ENCODE measurements around the gene LRMDA.

Gene LRMDA

GRCh38 chr10:76331742-76332141, 900.3 kb downstream of the LRMDA start:
- H3K9me3 Mint-ChIP-seq: no peaks in the 10 kb centered on the region
- H3K4me3 Mint-ChIP-seq: no peak overlapping the region
- H3K27ac Mint-ChIP-seq: peak overlapping the region in 1 of 2 donors; percentile 16
- no peak for ATAC-seq
- no peaks in the 10 kb centered on the region for H3K27me3 Mint-ChIP-seq
- no peaks in the 10 kb centered on the region for H3K4me1 Mint-ChIP-seq
- no peak for DNase-seq

GRCh38 chr10:76333326-76333725, 901.9 kb downstream of the LRMDA start:
- Mint-ChIP-seq H3K9me3 (peaks cover 0 to 8% of the 10 kb centered on the region in 2 donors), H3K27me3 (no peaks in the 10 kb centered on the region), H3K4me1 (no peaks in the 10 kb centered on the region), H3K27ac (no peak overlapping the region), H3K4me3 (no peak overlapping the region)
- no peak for DNase-seq
- no peak for ATAC-seq

DNA sequence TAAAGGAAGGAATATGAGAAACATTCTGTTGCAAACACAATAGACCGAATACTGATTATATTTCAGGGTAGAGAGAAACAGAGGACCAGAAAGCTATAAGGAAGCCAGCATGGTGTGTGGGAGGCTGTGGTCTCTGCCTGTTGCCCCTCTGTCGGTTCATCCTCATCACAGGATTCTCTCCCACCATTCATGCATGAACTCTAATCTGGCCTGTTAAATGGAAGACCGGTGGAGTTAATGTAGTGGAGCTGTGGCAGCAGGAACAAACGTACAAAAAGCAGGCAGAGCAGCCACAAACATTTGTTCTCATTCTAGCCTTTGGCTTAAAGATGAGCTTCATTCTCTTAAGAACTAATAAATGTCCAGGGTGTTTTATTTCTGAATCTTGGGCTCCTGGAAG, 902.4 kb downstream of the LRMDA start:
- no peak for DNase-seq
- no peak overlapping the region for H3K4me3 Mint-ChIP-seq
- H3K4me1 Mint-ChIP-seq: no peaks in the 10 kb centered on the region
- H3K9me3 Mint-ChIP-seq: peaks cover 0 to 8% of the 10 kb centered on the region in 2 donors
- no peak for ATAC-seq
- H3K27me3 Mint-ChIP-seq: no peaks in the 10 kb centered on the region
- no peak overlapping the region for H3K27ac Mint-ChIP-seq

GRCh38 chr10:76334255-76334654, 902.8 kb downstream of the LRMDA start:
- no peak for ATAC-seq
- H3K27me3 Mint-ChIP-seq: no peaks in the 10 kb centered on the region
- H3K4me3 Mint-ChIP-seq: no peak overlapping the region
- H3K4me1 Mint-ChIP-seq: no peaks in the 10 kb centered on the region
- no peak overlapping the region for H3K27ac Mint-ChIP-seq
- DNase-seq: no peak
- peaks cover 0 to 8% of the 10 kb centered on the region in 2 donors for H3K9me3 Mint-ChIP-seq

DNA sequence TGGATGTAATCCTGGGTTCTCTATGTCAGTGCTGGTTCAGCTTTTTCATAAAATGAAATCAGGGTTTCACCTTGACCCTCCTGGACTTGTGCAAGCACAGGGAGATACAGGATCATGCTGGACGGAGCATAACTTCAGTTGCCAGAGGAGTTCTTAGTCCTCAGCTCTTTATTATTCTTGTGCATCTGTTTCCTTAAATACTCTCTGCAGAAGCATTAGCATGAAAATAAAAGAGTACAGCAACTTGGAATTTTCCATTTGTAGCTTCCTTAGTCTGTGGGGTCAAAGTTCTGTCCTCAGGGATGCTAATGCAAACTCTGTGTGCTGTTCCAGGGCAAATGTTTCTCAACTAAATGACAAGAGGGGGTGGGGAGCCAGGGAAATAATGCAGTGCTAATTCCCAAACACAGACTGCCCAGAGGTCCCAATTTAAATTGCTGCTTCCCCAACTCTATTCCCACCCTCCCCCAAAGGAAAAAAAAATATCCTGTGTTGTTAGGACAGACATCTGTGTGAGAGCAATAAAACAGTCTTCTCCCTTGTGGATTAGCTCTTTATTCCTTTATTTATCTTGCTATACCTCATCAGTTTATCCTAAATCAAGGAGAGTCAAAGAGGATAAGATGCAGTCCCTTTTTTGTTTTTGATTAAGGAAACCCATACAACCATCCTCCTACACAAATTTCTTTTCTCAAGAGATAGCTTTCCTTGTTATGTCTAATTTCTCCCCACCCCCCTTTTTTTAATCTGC, 905.0 kb downstream of the LRMDA start:
- H3K27ac Mint-ChIP-seq: no peak overlapping the region
- H3K4me3 Mint-ChIP-seq: no peak overlapping the region
- H3K9me3 Mint-ChIP-seq: peaks cover 0 to 8% of the 10 kb centered on the region in 2 donors
- no peak for ATAC-seq
- no peaks in the 10 kb centered on the region for H3K27me3 Mint-ChIP-seq
- DNase-seq: no peak
- H3K4me1 Mint-ChIP-seq: no peaks in the 10 kb centered on the region

DNA sequence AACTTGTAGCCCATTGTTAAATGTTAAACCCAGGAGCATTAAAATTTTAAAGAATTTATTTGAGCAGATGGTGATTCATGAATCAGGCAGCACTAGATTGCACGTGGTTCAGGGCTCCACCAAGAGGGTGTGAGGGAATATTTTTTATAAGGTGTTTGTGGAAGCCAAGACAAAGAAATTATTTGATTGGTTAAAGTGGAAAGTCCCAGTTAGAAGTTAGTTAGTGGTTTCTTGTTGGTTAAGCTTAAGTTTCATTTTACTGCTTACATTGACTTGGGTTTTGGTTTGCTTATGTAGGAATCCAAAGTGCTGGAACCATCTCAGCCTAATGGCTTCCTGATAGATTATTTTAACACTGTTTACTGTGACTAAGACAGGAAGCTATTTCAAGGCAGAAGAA, 906.2 kb downstream of the LRMDA start:
- Mint-ChIP-seq H3K4me1 (no peaks in the 10 kb centered on the region), H3K9me3 (peaks cover 0 to 8% of the 10 kb centered on the region in 2 donors), H3K27ac (no peak overlapping the region), H3K4me3 (no peak overlapping the region), H3K27me3 (no peaks in the 10 kb centered on the region)
- no peak for ATAC-seq
- no peak for DNase-seq

DNA sequence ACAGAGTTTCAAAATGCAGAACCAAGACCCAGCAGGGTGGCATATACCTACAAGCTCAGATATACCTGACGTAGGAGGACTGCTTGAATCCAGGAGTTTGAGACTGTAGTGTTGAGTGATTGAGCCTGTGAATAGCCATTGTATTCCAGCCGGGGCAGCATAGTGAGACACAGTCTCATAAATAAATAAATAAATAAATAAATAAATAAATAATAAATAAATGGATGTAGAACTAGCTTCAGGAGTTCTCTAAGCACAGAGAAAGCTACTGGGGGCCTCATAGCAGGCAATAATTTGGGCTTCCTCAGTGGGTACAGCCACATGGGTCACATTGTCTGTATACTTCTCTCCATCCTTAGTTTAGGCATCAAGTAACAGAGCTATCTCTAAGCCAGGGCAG, 906.8 kb downstream of the LRMDA start:
- no peaks in the 10 kb centered on the region for H3K4me1 Mint-ChIP-seq

GRCh38 chr10:76341740-76342139, 910.3 kb downstream of the LRMDA start:
- ATAC-seq: no peak
- Mint-ChIP-seq H3K4me1 (no peaks in the 10 kb centered on the region), H3K27ac (no peak overlapping the region), H3K27me3 (no peaks in the 10 kb centered on the region), H3K4me3 (no peak overlapping the region), H3K9me3 (peaks cover 0 to 8% of the 10 kb centered on the region in 2 donors)
- no peak for DNase-seq

More for the DNA sequence above, 906.8 kb downstream of the LRMDA start:
- ATAC-seq (no peak), DNase-seq (no peak)
- no peak overlapping the region for H3K4me3 Mint-ChIP-seq
- no peak overlapping the region for H3K27ac Mint-ChIP-seq
- H3K27me3 Mint-ChIP-seq: no peaks in the 10 kb centered on the region
- H3K9me3 Mint-ChIP-seq: peaks cover 0 to 8% of the 10 kb centered on the region in 2 donors

DNA sequence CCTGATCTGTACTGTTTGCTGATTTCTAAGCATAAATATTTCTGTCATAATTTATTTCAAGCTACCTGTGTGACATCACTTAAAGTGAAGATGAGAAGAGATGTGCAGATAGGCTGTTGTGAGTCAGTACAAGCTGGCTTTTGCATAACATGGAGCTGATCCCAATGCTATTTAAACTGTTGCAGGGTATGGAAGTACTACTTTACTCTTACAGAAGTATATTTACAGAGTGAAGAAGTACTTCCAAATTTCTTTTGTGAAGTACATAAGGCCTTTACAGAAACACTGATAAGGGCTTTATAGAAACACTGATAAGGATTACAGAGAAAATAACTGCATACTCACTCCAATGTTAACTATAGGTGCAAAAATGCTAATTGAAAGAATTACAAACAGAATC, 911.6 kb downstream of the LRMDA start:
- H3K27ac Mint-ChIP-seq: no peak overlapping the region
- DNase-seq: no peak
- no peaks in the 10 kb centered on the region for H3K4me1 Mint-ChIP-seq
- no peaks in the 10 kb centered on the region for H3K27me3 Mint-ChIP-seq
- ATAC-seq: no peak
- H3K9me3 Mint-ChIP-seq: no peaks in the 10 kb centered on the region
- no peak overlapping the region for H3K4me3 Mint-ChIP-seq

- H3K4me3 Mint-ChIP-seq: no peak overlapping the region
- no peak overlapping the region for H3K27ac Mint-ChIP-seq
- ATAC-seq (no peak), DNase-seq (no peak)
- H3K9me3 Mint-ChIP-seq: peaks cover 0 to 5% of the 10 kb centered on the region in 2 donors
- no peaks in the 10 kb centered on the region for H3K27me3 Mint-ChIP-seq
- H3K4me1 Mint-ChIP-seq: no peaks in the 10 kb centered on the region
Measured at GRCh38 chr10:76347832-76348231, 916.4 kb downstream of the LRMDA start.

DNA sequence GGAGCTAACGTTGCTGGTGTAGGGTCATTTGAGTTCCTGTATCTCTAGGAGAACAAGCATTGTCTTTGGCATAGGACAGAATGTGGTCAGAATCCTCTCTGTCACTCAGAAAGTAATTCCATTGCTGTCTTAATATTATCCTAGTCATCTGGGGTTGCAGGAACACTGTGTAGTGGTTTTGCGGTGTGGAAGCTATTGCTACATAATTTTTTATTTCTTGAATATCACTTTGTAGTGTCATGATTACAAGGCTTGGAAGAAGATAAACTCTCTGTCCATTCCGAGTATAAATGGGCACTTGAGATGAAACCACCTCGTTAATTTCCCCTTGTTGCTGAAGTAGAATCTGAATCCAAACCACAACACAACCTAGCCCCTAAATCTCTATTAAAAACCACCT, 919.2 kb downstream of the LRMDA start:
- H3K4me1 Mint-ChIP-seq: no peaks in the 10 kb centered on the region
- ATAC-seq (no peak), DNase-seq (no peak)
- H3K4me3 Mint-ChIP-seq: no peak overlapping the region
- H3K27me3 Mint-ChIP-seq: no peaks in the 10 kb centered on the region
- H3K9me3 Mint-ChIP-seq: peaks cover 5% of the 10 kb centered on the region in 2 donors
- no peak overlapping the region for H3K27ac Mint-ChIP-seq

DNA sequence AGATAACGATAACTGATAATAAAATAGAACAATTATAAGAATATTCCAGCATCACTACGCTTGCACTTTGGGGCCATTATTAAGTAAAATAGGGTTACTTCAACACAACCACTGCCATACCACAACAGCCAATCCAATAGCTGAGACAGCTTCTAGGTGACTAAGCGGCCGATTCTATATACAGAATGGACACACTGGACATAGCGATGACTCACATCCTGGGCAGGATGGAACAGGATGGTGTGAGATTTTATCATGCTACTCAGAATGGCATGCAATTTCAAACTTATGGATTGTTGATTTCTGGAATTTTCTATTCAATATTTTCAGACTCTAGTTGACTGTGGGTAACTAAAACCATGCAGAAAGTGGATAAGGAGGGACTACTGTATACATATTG, 920.9 kb downstream of the LRMDA start:
- no peaks in the 10 kb centered on the region for H3K4me1 Mint-ChIP-seq
- no peak overlapping the region for H3K27ac Mint-ChIP-seq
- no peak for ATAC-seq
- H3K9me3 Mint-ChIP-seq: peaks cover 5% of the 10 kb centered on the region in 2 donors
- H3K4me3 Mint-ChIP-seq: no peak overlapping the region
- H3K27me3 Mint-ChIP-seq: no peaks in the 10 kb centered on the region
- DNase-seq: no peak

- Mint-ChIP-seq H3K27me3 (no peaks in the 10 kb centered on the region), H3K4me3 (no peak overlapping the region), H3K9me3 (peaks cover 5% of the 10 kb centered on the region in 2 donors), H3K4me1 (no peaks in the 10 kb centered on the region), H3K27ac (no peak overlapping the region)
- no peak for DNase-seq
- no peak for ATAC-seq
Measured at GRCh38 chr10:76353237-76353851, 921.9 kb downstream of the LRMDA start.

DNA sequence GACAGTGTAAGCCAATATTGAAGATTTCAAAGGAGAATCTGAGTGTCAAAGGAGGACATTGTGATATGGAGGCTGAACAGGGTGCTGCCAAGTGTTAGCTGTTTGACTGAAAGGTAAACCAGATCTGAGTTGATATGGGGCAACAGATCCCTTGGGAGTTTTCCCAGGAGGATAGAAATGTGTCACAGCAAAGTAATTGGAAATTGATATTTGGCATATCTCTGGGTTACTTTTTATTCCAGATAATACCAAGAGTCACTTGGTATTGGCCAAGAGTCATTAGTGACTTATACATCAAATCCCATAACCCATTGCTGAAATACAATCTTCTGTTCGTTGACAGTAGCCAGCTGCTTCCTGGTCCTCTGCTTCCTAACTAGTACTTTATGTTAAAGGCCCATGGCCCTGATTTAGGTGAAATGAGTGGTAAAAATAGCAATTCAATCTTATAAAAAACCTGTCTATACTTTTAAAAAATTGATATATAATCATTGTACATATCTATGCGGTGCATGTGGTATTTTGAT, 922.9 kb downstream of the LRMDA start:
- no peaks in the 10 kb centered on the region for H3K4me1 Mint-ChIP-seq
- DNase-seq (no peak), ATAC-seq (no peak)
- peaks cover 0 to 5% of the 10 kb centered on the region in 2 donors for H3K9me3 Mint-ChIP-seq
- H3K4me3 Mint-ChIP-seq: no peak overlapping the region
- no peak overlapping the region for H3K27ac Mint-ChIP-seq
- H3K27me3 Mint-ChIP-seq: no peaks in the 10 kb centered on the region

DNA sequence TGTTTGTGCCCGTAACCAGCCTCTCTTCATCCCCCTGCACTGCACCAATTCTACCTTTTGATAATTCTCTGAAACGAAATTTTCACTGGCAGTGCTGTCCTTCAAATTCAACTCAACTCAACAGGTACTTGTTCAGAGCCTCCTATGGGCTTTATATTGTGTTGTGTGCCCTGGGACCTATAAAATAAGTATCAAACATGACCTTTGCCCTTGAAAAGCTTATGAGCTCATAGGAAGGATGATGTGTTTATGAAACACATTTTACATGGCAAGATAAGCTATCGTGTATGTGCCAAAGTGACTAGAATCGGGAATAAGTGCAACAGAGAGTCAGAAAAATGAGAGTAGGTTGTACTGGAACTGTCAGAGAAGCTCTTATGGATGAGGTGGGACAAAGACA, 923.5 kb downstream of the LRMDA start:
- Mint-ChIP-seq H3K4me3 (no peak overlapping the region), H3K4me1 (no peaks in the 10 kb centered on the region), H3K9me3 (peaks cover 0 to 5% of the 10 kb centered on the region in 2 donors), H3K27ac (no peak overlapping the region), H3K27me3 (no peaks in the 10 kb centered on the region)
- no peak for DNase-seq
- ATAC-seq: no peak

DNA sequence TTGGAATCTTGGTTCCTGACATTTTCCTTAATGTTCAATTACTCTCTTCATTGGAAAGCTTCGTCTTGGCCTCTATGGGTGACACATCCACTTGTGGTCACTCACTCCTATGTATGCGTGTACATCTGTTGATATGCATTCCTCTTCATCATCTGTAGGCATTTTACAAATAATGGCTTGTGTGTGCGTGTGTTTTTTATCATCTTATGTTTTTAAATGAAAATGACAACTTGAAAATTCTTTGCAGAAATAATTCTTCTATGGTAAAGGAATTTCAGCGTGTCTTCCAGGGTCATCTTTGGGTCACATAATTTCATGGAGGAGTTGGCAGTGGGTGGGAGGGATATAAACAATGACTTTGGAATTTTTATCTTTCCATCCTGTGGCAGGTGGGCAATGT, 925.1 kb downstream of the LRMDA start:
- no peaks in the 10 kb centered on the region for H3K4me1 Mint-ChIP-seq
- peaks cover 0 to 5% of the 10 kb centered on the region in 2 donors for H3K9me3 Mint-ChIP-seq
- no peak overlapping the region for H3K27ac Mint-ChIP-seq
- H3K27me3 Mint-ChIP-seq: no peaks in the 10 kb centered on the region
- DNase-seq (no peak), ATAC-seq (no peak)
- H3K4me3 Mint-ChIP-seq: no peak overlapping the region

Data from stimulated activated naive CD8-positive, alpha-beta T cell treated with anti-CD3 and anti-CD28 coated beads, Interleukin-15, amount 100 ng/mL, for 72 hours (primary cell).